Measurements from ENCODE around the gene SMIM38. TPM values are rescaled to one million over a fixed set of nuclear protein-coding genes. Genes with fewer than 3 reads are reported as not detected.

SMIM38 gene
- 0.33 TPM in 1 of 2 replicates, not detected in the other for total RNA-seq (2022)
- percentile 24 among the genes with signal in this experiment for Bru-seq, nascent RNA
- percentile 33 among the genes with signal in this experiment for BruChase-seq, experiment 1, labeled RNA remaining after a 6-hour chase
- BruChase-seq, experiment 2, labeled RNA remaining after a 2-hour chase, result percentile 17 among the genes with signal in this experiment
- long read RNA-seq, result 0 reads

DNA sequence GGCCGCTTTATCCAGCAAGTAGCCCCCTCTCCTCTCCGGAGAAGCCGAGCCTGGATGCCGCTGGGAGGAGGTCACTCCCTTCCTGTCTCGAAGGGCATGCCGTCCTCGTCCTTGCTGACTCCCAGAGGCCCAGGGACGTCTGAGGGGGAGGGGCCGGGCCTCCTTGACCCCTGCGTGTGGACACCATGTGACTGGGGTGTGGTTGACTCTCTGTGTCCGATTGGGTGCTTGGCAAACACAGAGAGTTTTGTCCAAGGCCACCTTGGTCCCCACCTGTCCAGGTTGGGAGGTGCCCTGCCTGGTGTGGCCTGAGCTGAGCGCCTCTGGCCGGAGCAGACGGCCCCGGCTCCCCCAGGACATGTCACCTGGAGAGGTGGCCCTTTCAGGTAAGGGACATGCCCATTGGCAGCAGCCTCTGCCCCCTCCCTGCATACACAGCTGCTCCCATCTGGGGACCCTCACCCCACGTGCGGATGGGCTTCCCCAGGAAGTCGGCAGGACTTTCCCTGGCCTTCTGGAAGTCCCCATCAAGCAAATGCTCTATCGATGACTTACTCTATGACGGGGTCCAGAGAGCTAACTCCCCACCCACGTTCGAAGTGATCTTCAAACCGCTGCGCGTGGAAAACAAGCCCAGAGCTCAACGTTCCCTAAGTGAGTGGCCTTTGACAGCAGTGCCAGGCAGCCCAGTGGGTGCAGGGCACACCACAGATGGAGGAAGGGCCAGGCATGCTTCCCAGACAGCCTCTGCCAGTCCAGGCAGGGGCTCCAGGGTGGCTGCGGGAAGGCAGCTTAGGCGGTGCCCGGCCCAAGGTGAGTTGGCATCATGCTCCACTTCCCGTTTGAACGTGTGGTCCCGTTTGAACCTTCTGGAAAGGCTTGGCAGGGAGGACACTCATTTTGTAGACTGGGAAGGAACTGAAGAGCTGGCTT lies at the start of gene SMIM38:
TSS of gene SMIM38 (plus strand) at position 634 of the 933 bp plus-strand sequence. CDS start 1,912 bp downstream, outside the sequence.
- TF ChIP-seq, protein P1, sequence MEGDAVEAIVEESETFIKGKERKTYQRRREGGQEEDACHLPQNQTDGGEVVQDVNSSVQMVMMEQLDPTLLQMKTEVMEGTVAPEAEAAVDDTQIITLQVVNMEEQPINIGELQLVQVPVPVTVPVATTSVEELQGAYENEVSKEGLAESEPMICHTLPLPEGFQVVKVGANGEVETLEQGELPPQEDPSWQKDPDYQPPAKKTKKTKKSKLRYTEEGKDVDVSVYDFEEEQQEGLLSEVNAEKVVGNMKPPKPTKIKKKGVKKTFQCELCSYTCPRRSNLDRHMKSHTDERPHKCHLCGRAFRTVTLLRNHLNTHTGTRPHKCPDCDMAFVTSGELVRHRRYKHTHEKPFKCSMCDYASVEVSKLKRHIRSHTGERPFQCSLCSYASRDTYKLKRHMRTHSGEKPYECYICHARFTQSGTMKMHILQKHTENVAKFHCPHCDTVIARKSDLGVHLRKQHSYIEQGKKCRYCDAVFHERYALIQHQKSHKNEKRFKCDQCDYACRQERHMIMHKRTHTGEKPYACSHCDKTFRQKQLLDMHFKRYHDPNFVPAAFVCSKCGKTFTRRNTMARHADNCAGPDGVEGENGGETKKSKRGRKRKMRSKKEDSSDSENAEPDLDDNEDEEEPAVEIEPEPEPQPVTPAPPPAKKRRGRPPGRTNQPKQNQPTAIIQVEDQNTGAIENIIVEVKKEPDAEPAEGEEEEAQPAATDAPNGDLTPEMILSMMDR (IDR thresholded peaks at IDR 0.05; ENCODE audit: unreplicated experiment), result no peak
- H3K27ac Mint-ChIP-seq (ENCODE audit: unreplicated experiment), result peak within 1 kb of the TSS; percentile 52
- no peaks in the 10 kb centered on the region for H3K4me1 Mint-ChIP-seq (ENCODE audit: low read depth, unreplicated experiment)
- DNase-seq, result no peak
- no TSS peak for BruUV-seq (replicated peaks)
- intact Hi-C loops (cut with micrococcal nuclease; ENCODE audit: unreplicated experiment), result no loop called here
- H3K36me3 Mint-ChIP-seq (ENCODE audit: insufficient read depth, unreplicated experiment), result no peaks in the 10 kb centered on the region
- CTCF ChIA-PET, result interaction anchor here (1.6 kb wide), 1 partner anchor 11 kb away, joined by 5 read pairs; no protein-coding TSS in a partner anchor
- no peaks in the 10 kb centered on the region for H3K27me3 Mint-ChIP-seq (ENCODE audit: unreplicated experiment)
- H3K4me3 Mint-ChIP-seq (ENCODE audit: low read depth, unreplicated experiment), result peak within 1 kb of the TSS; percentile 43
- H3K9me3 Mint-ChIP-seq (ENCODE audit: low read depth, unreplicated experiment), result peaks cover 4% of the 10 kb centered on the region

DNA sequence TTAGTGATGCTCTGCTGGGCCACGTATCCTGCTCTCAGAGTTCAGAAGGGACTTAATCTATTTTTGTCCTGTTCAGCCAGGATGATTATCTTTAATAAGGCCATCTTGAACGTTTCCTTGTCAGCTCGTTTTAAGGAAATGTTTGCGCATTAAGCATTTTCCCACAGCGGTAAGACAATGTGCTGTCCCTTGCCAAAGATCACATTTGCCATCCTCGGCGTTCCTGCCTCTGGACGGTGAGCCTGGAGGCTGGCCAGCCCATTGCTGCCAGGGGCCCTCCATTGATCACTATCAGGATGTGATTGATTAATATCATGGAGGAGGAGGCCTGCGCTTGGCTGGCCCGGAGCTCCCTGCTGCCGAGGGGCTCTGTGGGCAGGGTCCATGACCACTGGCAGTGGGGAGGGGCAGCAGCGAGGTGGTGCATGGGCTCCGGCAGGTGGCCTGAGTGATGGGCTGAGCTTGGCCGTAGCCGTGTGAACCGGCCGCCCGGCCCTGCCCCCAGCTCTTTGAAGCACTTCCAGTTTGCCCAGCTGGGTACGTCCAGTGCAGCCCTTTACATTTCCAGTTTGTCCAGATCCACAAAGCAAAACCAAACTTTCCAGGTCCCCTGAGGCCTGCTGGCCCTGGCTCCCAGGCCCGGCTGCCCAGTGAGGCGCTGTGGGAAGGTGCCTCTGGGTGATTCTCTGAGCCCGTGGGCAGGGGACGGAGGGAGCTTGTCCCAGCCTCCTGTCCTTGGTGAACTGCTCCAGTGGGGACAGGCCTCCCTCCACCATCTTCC lies 49.5 kb upstream of the SMIM38 start:
- CTCF ChIA-PET, result no interaction called here
- intact Hi-C loops (cut with micrococcal nuclease; ENCODE audit: unreplicated experiment), result no loop called here

DNA sequence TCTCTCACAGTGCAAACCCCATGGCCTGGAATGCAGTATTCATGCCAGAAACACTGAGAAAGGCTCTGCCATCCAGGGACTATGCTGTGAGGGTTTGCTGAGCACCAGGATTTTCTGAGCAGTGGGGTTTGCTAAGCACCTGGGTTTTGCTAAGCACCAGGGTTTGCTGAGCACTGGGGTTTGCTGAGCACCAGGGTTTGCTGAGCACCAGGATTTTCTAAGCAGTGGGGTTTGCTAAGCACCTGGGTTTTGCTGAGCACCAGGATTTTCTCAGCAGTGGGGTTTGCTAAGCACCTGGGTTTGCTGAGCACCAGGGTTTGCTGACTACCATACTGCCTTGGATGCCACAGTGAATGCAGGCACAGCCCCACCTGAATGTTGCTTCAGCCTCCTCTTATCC lies 48.3 kb upstream of the SMIM38 start:
- peaks cover 27% of the 10 kb centered on the region for H3K4me1 Mint-ChIP-seq (ENCODE audit: low read depth, unreplicated experiment)
- CTCF ChIA-PET, result no interaction called here
- no peak overlapping the region for H3K4me3 Mint-ChIP-seq (ENCODE audit: low read depth, unreplicated experiment)
- TF ChIP-seq, protein P1 (IDR thresholded peaks at IDR 0.05; ENCODE audit: unreplicated experiment), result no peak
- H3K36me3 Mint-ChIP-seq (ENCODE audit: insufficient read depth, unreplicated experiment), result peaks cover 4% of the 10 kb centered on the region
- H3K9me3 Mint-ChIP-seq (ENCODE audit: low read depth, unreplicated experiment), result peaks cover 6% of the 10 kb centered on the region
- DNase-seq, result no peak
- intact Hi-C loops (cut with micrococcal nuclease; ENCODE audit: unreplicated experiment), result no loop called here
- no TSS peak for BruUV-seq (replicated peaks)
- no peak overlapping the region for H3K27ac Mint-ChIP-seq (ENCODE audit: unreplicated experiment)
- H3K27me3 Mint-ChIP-seq (ENCODE audit: unreplicated experiment), result no peaks in the 10 kb centered on the region

More for the DNA sequence above, 49.5 kb upstream of the SMIM38 start:
- H3K9me3 Mint-ChIP-seq (ENCODE audit: low read depth, unreplicated experiment), result peaks cover 6% of the 10 kb centered on the region
- TF ChIP-seq, protein P1 (IDR thresholded peaks at IDR 0.05; ENCODE audit: unreplicated experiment), result no peak
- peak overlapping the region; percentile 33 for H3K27ac Mint-ChIP-seq (ENCODE audit: unreplicated experiment)
- H3K4me1 Mint-ChIP-seq (ENCODE audit: low read depth, unreplicated experiment), result peaks cover 36% of the 10 kb centered on the region
- DNase-seq, result no peak
- H3K27me3 Mint-ChIP-seq (ENCODE audit: unreplicated experiment), result no peaks in the 10 kb centered on the region
- H3K36me3 Mint-ChIP-seq (ENCODE audit: insufficient read depth, unreplicated experiment), result peaks cover 10% of the 10 kb centered on the region
- no peak overlapping the region for H3K4me3 Mint-ChIP-seq (ENCODE audit: low read depth, unreplicated experiment)
- BruUV-seq (replicated peaks), result no TSS peak

DNA sequence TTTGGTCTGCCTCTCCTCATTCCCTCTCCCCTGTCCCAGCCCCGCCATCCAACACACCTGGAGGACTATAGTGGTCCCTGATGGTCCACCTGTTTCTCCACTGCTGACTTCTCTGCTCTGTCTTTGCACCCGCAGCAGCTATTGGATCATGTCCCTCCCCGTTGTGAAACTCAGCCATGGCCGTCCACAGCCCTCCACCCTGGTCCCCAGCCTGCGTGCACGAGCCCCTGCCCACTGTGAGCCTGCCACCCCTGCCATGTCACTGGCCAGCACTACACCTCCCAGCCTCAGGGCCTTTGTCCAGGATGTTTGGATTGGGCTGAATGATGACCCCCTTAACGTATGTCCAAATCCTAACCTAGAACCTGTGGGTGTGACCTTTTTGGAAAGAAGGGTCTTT lies 47.7 kb upstream of the SMIM38 start:
- TF ChIP-seq, protein P1 (IDR thresholded peaks at IDR 0.05; ENCODE audit: unreplicated experiment), result no peak
- Mint-ChIP-seq H3K27me3 (ENCODE audit: unreplicated experiment) (no peaks in the 10 kb centered on the region), H3K9me3 (ENCODE audit: low read depth, unreplicated experiment) (peaks cover 6% of the 10 kb centered on the region), H3K4me1 (ENCODE audit: low read depth, unreplicated experiment) (peaks cover 21% of the 10 kb centered on the region), H3K27ac (ENCODE audit: unreplicated experiment) (no peak overlapping the region), H3K4me3 (ENCODE audit: low read depth, unreplicated experiment) (no peak overlapping the region), H3K36me3 (ENCODE audit: insufficient read depth, unreplicated experiment) (no peaks in the 10 kb centered on the region)
- no TSS peak for BruUV-seq (replicated peaks)
- CTCF ChIA-PET, result no interaction called here
- intact Hi-C loops (cut with micrococcal nuclease; ENCODE audit: unreplicated experiment), result no loop called here
- DNase-seq, result no peak
